ENCODE data around the gene OR2A5. TPM values are rescaled to one million over a fixed set of nuclear protein-coding genes. Genes with fewer than 3 reads are reported as not detected.
"Not testable (repeated sequence)": the region's sequence is repeated elsewhere in the genome, so short reads cannot be mapped to it uniquely, and the experiment has no call there.

The OR2A5 gene
- total RNA-seq, 4 donors from 2014 or later = not detected

DNA sequence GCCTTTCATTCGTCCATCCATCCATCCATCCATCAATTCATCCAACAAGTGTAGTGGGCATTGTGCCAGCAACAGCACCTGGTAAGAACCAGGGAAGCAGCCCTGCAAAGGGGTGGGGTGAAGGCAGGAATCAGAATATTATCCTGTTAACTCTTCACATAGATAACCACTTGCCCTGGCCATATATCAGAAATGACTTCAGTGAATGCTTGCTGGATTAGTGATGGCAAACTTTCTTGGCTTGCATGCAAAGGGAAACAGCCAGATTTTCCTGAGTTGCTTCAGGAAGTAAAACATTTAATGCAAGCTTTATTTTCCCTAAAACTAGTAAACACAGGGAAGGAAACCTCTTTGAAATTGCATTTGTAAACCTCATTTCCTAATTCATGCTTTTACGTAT, 743 bp downstream of the OR2A5 start:
- 32 to 66% methylated on average over 2 of the region's 2 CpGs for WGBS, 2 donors
- Histone ChIP-seq H3K9me3 (no peaks in the 10 kb centered on the region), H3K27me3 (no peaks in the 10 kb centered on the region), H3K4me3 (no peak overlapping the region), H3K4me1 (no peaks in the 10 kb centered on the region), H3K27ac (no peak overlapping the region), H3K36me3 (no peaks in the 10 kb centered on the region)
- intact Hi-C loops (cut with DNase I) = no loop called here
- DNase-seq = no peak
- no peak for TF ChIP-seq POLR2A (IDR thresholded peaks at IDR 0.05)
- TF ChIP-seq, protein P1, sequence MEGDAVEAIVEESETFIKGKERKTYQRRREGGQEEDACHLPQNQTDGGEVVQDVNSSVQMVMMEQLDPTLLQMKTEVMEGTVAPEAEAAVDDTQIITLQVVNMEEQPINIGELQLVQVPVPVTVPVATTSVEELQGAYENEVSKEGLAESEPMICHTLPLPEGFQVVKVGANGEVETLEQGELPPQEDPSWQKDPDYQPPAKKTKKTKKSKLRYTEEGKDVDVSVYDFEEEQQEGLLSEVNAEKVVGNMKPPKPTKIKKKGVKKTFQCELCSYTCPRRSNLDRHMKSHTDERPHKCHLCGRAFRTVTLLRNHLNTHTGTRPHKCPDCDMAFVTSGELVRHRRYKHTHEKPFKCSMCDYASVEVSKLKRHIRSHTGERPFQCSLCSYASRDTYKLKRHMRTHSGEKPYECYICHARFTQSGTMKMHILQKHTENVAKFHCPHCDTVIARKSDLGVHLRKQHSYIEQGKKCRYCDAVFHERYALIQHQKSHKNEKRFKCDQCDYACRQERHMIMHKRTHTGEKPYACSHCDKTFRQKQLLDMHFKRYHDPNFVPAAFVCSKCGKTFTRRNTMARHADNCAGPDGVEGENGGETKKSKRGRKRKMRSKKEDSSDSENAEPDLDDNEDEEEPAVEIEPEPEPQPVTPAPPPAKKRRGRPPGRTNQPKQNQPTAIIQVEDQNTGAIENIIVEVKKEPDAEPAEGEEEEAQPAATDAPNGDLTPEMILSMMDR (IDR thresholded peaks at IDR 0.05) = no peak

DNA sequence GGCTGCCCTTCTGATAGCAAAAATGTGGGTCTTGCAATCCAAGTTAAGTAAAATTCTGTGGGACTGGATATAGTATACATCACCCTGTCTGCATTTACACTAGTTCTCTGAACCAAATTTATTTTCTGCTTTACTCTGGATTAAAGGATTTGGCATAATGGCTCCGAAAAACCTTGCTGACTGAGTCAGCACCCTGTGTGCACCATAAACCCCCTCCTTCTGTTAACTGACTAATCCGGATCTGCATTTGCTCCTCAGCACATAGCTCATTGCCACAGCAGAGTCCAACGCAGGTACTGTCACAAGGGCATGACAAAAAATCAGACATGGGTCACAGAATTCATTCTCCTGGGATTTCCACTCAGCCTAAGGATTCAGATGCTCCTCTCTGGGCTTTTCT, 1.3 kb downstream of the OR2A5 start:
- WGBS, 2 donors = 34 to 37% methylated on average over 3 of the region's 3 CpGs
- no peak for DNase-seq
- Histone ChIP-seq H3K4me3 (no peak overlapping the region), H3K27me3 (no peaks in the 10 kb centered on the region), H3K9me3 (no peaks in the 10 kb centered on the region), H3K4me1 (no peaks in the 10 kb centered on the region), H3K27ac (no peak overlapping the region), H3K36me3 (no peaks in the 10 kb centered on the region)
- TF ChIP-seq, protein P1 (IDR thresholded peaks at IDR 0.05) = no peak
- no peak for TF ChIP-seq POLR2A (IDR thresholded peaks at IDR 0.05)
- intact Hi-C loops (cut with DNase I) = no loop called here

DNA sequence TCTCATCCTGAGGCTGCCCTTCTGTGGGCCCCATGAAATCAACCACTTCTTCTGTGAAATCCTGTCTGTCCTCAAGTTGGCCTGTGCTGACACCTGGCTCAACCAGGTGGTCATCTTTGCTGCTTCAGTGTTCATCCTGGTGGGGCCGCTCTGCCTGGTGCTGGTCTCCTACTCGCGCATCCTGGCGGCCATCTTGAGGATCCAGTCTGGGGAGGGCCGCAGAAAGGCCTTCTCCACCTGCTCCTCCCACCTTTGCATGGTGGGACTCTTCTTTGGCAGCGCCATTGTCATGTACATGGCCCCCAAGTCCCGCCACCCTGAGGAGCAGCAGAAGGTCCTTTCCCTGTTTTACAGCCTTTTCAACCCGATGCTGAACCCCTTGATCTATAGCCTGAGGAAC, 2.1 kb downstream of the OR2A5 start:
- H3K27ac ChIP-seq; intact Hi-C loops (cut with DNase I); DNase-seq; H3K4me1 ChIP-seq; H3K27me3 ChIP-seq; H3K9me3 ChIP-seq; H3K36me3 ChIP-seq; H3K4me3 ChIP-seq: not testable (repeated sequence)
- WGBS, 2 donors = 84 to 88% methylated on average over 5 to 6 of the region's 8 CpGs

DNA sequence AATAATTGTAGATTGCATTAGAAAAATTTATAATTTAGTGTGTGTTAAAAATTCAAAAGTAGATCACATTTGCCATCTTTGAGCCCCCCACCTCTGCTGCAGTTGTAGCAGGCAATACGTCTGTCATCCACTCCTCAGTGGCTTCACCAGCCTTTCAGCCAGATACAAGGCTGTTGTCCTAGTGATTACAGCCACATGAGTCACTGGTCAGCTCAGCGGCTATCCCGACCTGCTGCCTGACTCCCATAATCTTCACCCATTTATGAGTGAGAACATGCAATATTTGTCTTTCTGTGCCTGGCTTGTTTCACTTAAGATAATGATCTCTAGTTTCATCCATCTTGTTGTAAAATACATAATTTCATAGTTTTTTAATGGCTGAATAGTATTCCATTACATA, 9.2 kb downstream of the OR2A5 start:
- whole genome bisulfite sequencing, 2 donors = 57 to 63% methylated on average over 3 of the region's 3 CpGs
- Histone ChIP-seq H3K36me3 (no peaks in the 10 kb centered on the region), H3K9me3 (no peaks in the 10 kb centered on the region), H3K4me1 (no peaks in the 10 kb centered on the region), H3K27ac (no peak overlapping the region), H3K4me3 (no peak overlapping the region), H3K27me3 (no peaks in the 10 kb centered on the region)
- no peak for DNase-seq
- TF ChIP-seq POLR2A (IDR thresholded peaks at IDR 0.05) = no peak
- intact Hi-C loops (cut with DNase I) = no loop called here

DNA sequence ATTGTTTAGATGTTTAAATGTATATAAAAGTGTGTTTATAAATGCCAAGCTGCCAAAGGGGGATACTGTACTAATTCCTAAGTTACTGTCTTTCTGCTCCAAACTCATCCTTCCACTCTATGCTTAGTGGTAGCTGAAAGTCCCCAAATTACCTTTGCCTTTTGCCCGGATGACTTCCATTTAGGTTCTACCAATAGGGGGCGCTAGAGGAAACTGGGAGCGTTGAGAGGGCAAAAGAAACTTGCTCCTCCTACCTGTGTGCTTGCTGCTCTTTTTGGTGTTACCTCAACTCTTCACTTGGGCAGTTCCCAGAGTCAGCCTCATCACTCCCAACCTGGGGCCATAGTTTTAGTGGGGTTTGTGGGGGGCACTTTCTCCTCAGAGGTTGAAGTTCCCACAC, 15.0 kb downstream of the OR2A5 start:
- 39 to 48% methylated on average over 3 of the region's 3 CpGs for WGBS, 2 donors

DNA sequence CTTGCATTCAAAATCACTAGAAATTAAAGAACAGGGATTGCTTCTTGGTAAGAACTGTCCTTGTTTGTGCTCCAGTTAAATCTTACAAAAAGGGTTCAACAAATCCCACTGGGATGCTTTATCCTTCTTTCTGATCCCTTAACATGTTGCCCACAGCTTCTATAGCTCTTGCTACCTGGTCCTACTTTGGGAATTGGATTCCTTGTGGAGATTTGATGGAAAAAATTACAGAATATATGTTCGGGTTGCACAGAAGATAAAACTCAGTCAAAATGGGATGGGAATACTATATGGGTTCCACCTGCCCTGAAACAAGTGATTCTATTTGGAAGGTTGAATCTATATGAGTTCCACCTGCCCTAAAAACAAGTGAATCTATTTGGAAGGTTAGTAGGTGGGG, 20.8 kb downstream of the OR2A5 start, which contains the start of gene OR2A25:
Gene OR2A25, plus strand, starts transcription at position 301 of the 400 bp plus-strand sequence. CDS start 4,409 bp downstream, outside the sequence.
- H3K27ac ChIP-seq = no peak within 1 kb of the TSS
- no peak for DNase-seq
- H3K4me3 ChIP-seq = no peak within 1 kb of the TSS
- WGBS, 2 donors = 41 to 53% methylated on average over 1 of the region's 1 CpG
- H3K27me3 ChIP-seq = no peaks in the 10 kb centered on the region
- TF ChIP-seq, protein P1 (IDR thresholded peaks at IDR 0.05) = no peak
- TF ChIP-seq POLR2A (IDR thresholded peaks at IDR 0.05) = no peak
- intact Hi-C loops (cut with DNase I) = no loop called here
- no peaks in the 10 kb centered on the region for H3K36me3 ChIP-seq
- H3K4me1 ChIP-seq = no peaks in the 10 kb centered on the region
- H3K9me3 ChIP-seq = no peaks in the 10 kb centered on the region

More for the DNA sequence above, 15.0 kb downstream of the OR2A5 start:
- no peaks in the 10 kb centered on the region for H3K9me3 ChIP-seq
- DNase-seq = no peak
- TF ChIP-seq POLR2A (IDR thresholded peaks at IDR 0.05) = no peak
- TF ChIP-seq, protein P1 (IDR thresholded peaks at IDR 0.05) = peak in 1 of 6 experiments; percentile 6
- H3K4me1 ChIP-seq = no peaks in the 10 kb centered on the region
- no peaks in the 10 kb centered on the region for H3K27me3 ChIP-seq
- H3K36me3 ChIP-seq = no peaks in the 10 kb centered on the region
- intact Hi-C loops (cut with DNase I) = no loop called here
- no peak overlapping the region for H3K27ac ChIP-seq
- H3K4me3 ChIP-seq = no peak overlapping the region
